GM18868 (cell line): ENCODE results near the gene TSSK2.
A peak's percentile ranks its signal among the peaks of the same experiment; 100 is the strongest.

ENCODE experiments used
- ATAC-seq: cut with Tn5 transposase; IDR thresholded peaks from one replicate; pipeline ENCODE4 v1.9.1; 2021; ENCODE audit warnings: mild to moderate bottlenecking, moderate library complexity; ENCODE audit not compliant: unreplicated experiment

Gene TSSK2

GRCh38 chr22:19166421-19166820 lies 35.3 kb downstream of the TSSK2 start:
- ATAC-seq = no peak

DNA sequence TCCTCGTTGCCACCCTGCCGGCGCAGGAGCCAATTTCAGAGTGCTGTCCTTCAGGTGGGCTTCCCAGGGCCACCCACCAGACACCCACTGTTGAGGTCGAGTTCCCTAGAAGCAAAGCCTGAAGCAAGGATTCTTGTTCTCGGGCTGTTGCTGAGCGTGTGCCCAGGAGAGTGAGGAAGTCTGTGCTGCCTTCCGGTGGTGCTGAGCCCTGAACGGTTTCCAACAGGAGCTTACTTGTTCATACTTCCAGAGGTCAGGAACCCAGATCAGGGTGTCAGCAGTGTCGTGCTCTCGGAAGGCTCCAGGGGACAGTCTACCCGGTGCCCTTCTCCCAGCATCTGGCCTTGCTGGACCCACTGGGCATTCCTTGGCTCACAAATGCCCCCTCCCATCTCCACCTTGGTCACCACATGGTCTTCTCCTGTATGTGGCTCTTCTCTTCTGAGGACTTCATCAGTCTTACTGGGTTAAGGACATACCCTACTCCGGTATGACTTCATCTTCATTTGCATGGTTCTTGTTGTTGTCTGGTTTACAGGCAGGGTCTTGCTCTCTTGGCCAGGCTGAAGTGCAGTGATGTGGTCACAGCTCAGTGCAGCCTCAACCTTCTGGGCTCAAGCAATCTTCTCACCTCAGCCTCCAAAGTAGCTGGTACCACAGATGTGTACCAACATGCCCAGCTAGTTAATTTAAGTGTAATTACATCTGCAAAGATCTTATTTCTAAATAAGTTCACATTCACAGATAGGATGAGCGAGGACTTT lies 36.2 kb downstream of the TSSK2 start:
- no peak for ATAC-seq

DNA sequence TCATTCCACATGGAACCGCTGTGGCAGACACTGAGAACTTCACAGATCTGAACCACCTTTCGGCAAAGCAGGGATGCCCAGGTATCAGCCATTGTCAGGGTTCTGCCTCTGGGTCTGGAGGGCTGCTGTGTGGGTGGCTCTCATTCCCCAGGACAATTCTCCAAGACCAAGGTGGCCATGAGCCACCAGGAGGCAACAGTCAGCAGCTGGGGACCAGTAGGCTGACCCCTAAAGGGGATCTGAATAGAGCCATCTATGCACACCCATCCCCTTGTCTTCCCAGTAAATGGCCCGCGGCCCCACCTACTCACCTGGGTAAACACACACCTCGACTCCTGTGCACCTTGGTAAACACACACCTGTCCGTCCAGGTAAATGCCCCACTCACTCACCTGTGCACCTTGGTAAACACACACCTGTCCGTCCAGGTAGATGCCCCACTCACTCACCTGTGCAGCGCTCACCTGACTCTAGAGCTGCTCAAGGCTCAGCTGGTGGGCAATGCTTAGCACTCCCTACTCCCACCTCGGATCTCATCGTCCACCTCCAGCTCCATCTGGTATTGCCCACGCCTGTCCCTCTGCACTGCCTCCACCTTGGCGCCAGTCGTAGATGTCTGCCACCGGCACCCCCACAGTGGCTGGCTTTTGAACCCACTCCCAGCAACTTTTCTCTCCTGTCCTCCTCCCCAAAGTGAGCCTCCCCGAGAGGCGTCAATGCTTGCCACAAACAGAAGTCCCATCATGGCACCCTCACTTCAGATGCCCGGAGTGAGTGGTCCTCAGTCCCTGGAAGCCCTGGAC lies 37.2 kb downstream of the TSSK2 start:
- ATAC-seq = no peak

DNA sequence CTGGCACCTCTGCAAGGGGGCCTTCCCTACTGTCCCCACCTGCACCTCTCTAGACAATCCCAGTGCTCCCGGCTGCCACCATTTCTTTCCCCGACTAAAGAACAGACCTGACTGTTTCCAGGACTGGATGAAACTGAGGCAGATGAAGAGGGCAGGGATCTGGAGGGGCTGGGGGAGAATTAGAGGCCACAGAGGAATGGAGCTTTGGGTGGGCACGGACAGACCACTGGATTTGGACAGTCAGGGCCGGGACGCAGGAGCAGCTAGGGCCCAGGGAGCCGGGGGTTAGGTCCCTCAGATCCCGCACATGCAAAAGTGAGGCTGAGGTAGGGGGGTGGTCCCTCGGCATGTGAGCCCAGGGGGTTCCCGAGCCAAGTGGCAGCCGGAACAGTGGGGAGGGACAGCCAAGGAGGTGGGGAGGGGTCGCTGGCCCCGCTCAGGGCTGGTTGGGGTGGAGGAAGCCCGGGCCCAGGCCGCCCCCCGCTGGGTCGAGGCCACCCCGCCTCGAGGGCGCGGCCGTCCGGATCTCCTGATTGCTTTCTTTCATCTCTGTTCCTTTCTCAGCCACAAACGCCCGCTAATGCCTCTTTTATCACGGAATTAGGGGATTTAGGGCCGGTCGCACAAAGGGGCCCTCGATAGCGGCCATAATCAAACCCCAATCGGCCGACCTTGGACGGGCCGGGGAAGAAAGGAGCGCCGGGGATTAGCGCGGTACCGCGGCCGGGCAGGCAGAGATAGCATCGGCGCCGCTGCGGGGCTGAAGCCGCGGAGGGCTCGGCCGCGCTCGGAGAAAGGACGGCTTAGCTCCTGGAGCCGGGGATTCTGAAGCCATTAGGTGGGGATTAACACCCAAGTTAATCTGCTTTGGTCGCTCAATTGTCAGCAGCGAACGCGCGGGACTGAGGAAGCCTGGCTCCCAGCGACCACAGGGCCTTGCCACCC lies 38.2 kb downstream of the TSSK2 start:
- ATAC-seq = no peak

DNA sequence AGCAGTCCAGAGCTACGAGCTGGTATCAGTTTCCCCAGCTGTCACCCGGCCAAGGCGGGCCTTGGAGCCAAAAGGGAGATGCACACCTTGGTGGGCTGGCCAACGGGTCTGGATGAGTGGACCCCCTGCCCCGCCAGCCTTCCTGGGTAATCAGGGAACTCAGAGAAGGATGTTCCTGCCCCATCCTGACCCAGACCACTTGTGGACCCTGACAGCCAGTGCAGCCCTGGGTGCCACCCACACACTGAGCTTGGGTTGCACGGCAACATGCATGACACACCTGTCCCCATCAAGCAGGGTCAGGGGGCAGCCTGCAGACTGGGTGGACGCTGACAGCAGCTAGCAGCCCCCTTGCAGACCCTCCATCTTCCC lies 38.8 kb downstream of the TSSK2 start:
- ATAC-seq = no peak

- ATAC-seq = no peak
Measured at GRCh38 chr22:19172213-19173046, 41.3 kb downstream of the TSSK2 start.

- no peak for ATAC-seq
Measured at GRCh38 chr22:19173047-19174035, 42.2 kb downstream of the TSSK2 start.

GRCh38 chr22:19174106-19175025 lies 43.3 kb downstream of the TSSK2 start:
- no peak for ATAC-seq

DNA sequence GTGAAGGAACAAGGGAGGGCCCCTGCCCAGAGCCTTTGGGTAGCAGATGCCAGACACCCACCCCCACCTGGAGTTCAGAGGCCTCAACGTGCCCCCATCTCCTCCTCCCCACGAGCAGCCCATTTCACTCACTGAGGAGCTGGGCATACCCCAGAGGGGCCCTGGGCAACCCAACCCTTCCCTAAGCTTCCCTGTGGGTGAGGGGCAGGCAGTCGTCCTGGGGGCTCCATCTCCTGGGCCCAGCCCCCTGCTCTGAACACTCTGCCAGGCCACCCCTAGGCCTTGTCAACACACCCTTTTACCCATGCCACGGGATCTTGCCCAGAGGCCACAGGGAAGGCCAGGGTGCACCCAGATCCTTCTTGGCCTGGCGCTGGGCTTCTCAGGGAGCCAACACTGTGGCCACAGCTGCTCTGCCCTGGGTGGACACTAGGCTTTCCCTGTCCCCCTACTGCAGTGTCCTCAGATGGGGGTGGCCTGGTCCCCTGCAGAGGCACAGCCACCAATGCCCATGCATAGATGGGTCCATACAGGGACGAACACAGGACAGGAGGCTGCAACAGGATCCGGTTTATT lies 44.0 kb downstream of the TSSK2 start:
- no peak for ATAC-seq

GRCh38 chr22:19175602-19176174 lies 44.6 kb downstream of the TSSK2 start:
- no peak for ATAC-seq

DNA sequence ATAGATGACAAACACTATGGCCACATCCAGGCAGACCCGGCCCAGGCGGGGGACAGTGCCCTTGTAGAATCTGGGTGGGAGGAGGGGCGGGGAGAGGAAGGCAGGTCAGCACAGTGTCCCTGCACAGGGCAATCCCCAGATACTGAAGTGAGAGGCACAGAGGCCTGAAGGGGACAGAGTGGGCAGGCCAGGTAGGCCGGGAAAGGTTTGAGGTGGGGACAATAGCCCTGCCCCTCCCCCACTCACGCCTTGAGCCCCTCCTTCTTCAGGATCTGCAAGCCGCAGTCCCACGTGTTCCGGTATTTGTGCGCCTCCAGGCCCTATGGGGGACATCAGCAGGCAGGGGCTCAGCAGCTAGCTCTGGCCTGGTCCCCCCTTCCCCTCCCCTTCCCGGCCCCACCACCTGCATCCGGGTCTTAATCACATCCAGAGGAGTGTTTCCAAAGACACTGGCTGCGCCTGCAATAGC lies 45.1 kb downstream of the TSSK2 start:
- ATAC-seq = no peak

GRCh38 chr22:19176732-19177131 lies 45.6 kb downstream of the TSSK2 start:
- no peak for ATAC-seq

GRCh38 chr22:19177164-19178064 lies 46.3 kb downstream of the TSSK2 start:
- ATAC-seq = no peak

DNA sequence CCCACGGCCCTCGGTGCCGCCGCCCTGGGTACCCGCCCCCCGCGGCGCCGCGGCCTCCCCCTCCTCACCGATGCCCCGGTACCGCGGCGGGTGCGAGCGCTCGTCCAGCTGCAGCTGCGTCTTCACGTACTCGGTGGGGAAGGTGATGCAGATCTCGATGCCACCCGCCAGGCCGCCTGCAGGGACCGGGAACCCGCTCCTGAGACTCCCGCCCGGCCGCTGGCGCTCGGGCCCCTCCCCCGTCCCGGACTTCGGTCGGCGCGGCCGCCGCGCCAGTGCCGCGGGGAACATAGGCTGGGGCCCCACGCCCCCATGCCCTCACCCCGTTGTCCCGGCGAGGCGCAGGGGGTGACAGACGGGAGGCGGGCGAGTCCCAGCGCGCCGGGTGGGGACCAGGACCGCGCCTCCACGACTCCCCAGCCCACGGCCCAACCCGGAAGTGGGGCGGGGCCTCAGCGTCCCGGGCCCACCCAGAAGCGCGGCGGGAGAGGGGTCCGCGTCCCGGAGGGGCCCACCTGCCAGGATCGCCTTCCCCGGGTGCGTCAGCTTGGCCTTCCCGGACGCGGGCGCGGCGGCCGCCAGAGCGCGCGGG lies 47.1 kb downstream of the TSSK2 start:
- peak; percentile 30 for ATAC-seq

DNA sequence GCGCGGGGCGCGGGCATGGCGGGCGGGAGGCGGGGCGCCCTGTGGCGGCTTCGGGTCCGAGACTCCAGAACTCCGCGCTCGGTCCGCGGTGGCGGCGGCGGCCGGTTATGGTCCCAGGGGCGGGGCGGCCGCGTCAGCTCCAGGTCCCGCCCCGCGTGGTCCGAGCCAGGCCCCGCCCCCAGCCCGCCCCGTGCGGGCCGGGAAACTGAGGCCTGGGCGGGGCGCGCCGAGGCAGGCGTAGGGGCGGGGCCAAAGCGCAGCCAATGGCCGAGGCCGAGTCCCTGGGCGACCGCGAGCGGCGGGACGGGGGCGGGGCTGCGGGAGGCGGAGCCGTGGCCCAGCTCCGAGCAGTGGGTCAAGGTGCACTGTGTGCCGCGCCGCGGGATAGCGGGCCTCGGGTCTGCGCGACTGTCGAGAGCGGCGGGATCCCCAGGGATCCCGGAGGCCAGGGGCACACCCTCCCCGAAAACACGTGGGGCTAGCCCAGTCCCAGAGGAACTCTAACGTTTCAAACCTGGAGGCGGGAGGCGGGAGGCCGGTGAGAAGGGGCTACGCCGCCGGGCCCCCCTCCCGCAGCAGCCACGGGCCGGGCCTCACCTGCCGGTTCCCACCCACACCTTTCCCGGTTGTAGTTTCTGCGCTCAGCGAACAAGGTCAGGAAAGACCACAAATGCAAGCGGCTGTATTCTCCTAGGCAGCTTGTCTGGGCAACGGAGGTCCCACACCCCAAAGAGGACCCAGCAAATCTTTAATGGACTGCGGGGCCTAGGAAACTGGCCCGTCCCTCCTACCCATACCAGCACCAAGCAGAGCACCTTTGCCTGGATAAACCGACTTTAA lies 47.8 kb downstream of the TSSK2 start, which contains the start of gene SLC25A1:
TSS of gene SLC25A1 (minus strand) at position 80 of the 840 bp plus-strand sequence. CDS start at position 17, 63 bp downstream.
- peak; percentile 63 for ATAC-seq
